AG09309 (cell line): ENCODE data around the gene KRTAP4-4.
"Not testable (repeated sequence)": the region's sequence is repeated elsewhere in the genome, so short reads cannot be mapped to it uniquely, and the experiment has no call there.

Source experiments
- DNase-seq: peaks from one replicate; pipeline ENCODE4 v3.0.0-alpha.2; 2010; ENCODE audit warnings: low read depth
- H3K4me3 ChIP-seq: 2 replicates; pipeline ENCODE4 v1.5.1; 2011; ENCODE audit warnings: mild to moderate bottlenecking, low read depth, low read length, moderate library complexity; ENCODE audit not compliant: control insufficient read depth
- TF ChIP-seq, protein P1 (sequence below): IDR thresholded peaks from 2 replicates; pipeline ENCODE4 v1.5.1; 2011; ENCODE audit warnings: mild to moderate bottlenecking, low read depth, low read length, inconsistent platforms; ENCODE audit not compliant: insufficient read depth, control insufficient read depth; ENCODE audit errors: missing control alignments

Gene KRTAP4-4

DNA sequence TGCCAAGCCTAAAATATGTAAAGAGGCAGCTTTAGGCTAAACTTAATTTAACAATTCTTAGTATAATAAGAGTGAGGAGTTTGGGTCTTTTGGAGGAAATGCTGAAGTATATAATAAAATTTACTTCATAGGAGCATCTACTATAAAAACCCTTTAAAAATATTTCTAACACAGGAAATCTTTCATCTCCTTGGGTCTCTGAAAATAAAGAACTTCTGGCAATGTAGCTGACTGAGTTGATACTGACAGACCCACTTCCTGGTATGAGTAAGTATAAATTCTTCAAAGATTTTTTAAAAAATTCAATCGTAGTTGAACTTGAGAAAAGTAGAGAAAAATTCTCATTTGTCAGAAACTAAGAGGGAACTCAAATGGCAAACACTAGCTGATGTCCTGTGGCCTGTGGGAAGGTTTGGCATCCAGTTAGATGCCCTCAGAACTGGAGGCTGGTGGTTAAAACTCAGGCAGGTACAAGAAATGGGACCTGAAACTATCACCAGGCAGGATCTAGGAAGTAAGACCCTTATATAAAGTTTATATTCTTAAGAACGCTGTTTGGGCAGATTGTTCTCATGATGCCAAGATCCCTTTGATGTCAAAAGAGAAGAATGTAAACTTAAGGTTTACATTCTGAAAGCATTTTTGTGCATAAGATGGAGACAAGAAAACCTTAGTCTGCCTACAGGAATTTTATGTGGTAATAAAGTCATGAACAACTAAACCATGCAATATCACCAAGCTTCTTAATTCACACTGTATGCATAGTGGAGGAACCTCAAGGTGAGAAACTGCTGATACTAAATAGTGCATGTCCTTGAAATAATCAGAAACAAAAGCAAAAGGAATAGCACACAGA is 26.4 kb downstream of the KRTAP4-4 start:
- no peak for DNase-seq
- no peak overlapping the region for H3K4me3 ChIP-seq
- TF ChIP-seq, protein P1, sequence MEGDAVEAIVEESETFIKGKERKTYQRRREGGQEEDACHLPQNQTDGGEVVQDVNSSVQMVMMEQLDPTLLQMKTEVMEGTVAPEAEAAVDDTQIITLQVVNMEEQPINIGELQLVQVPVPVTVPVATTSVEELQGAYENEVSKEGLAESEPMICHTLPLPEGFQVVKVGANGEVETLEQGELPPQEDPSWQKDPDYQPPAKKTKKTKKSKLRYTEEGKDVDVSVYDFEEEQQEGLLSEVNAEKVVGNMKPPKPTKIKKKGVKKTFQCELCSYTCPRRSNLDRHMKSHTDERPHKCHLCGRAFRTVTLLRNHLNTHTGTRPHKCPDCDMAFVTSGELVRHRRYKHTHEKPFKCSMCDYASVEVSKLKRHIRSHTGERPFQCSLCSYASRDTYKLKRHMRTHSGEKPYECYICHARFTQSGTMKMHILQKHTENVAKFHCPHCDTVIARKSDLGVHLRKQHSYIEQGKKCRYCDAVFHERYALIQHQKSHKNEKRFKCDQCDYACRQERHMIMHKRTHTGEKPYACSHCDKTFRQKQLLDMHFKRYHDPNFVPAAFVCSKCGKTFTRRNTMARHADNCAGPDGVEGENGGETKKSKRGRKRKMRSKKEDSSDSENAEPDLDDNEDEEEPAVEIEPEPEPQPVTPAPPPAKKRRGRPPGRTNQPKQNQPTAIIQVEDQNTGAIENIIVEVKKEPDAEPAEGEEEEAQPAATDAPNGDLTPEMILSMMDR = no peak

DNA sequence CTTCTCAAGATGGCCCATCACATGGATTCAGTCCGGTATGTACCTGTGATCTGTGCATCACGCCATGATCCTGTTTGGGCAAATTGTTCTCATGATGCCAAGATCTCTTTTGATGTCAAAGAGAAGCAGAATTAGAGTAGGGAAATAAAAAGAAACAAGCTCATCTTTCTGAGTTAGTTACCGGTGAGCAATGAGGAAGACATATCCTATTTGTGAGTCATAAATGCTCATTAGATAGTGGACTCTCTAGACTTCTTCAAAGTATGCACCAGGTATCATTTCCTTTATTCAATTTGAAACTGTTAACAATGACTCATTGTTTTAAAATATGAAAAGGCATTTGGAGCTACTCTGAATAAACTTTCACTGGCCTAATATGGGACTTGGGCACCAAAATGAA is 28.6 kb downstream of the KRTAP4-4 start:
- TF ChIP-seq, protein P1 = no peak
- H3K4me3 ChIP-seq = no peak overlapping the region
- DNase-seq = no peak

DNA sequence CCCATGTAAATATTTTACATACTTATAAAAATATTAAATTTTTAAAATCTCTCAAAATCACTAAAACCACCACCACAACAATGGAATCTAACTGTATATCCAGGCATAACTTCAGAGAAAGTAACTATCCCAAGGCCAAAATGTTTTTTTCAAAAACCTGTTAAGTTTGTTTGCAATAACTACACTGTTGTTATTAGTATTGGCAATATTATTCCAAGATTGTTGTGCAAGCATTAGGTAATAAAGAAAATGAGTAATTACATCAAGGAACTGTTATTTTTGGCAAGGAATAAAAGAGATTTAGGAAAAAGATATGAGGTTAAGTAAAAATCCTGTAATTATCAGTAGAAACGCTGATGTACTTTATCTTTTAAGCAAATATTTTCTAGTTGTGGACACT is 33.2 kb downstream of the KRTAP4-4 start:
- TF ChIP-seq, protein P1 = no peak
- no peak overlapping the region for H3K4me3 ChIP-seq
- DNase-seq = no peak

DNA sequence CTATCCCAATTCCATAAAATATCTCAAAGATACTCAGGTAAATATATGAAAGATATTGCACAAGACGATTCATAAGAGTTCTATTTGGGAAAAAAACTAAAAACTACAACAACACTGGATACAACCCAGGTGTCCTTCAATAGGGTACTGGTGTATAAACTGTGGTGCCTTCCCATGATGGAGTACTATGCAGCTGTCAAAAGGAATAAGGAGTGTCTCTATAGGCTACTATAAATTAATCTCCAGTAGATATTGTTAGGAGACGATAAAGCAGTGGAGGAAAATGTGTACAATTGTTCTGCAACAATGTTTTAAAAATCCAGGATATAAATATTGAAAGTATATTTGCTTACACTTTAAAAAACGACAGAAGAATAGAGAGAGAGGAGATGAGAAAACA is 34.1 kb downstream of the KRTAP4-4 start:
- DNase-seq = no peak
- H3K4me3 ChIP-seq = no peak overlapping the region
- TF ChIP-seq, protein P1 = no peak

DNA sequence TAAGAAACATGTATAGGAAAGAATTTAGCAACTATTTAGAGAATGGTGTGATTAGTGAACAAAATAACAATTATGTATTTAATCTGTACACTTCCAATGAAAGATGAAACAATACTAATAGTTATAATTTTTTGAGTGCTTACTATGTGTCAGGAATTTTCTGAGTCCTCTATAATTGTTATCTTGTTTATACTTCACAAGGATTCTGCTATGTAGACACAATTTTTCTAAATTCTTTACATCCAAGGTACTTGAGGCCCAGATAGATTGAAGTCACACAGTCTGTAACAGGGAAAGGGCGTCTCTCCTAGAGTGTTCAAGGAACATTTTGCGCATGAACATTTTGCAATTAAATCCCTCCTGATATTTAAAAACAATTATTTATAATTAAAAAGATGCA is 35.5 kb downstream of the KRTAP4-4 start:
- DNase-seq = no peak
- no peak overlapping the region for H3K4me3 ChIP-seq
- TF ChIP-seq, protein P1 = no peak

DNA sequence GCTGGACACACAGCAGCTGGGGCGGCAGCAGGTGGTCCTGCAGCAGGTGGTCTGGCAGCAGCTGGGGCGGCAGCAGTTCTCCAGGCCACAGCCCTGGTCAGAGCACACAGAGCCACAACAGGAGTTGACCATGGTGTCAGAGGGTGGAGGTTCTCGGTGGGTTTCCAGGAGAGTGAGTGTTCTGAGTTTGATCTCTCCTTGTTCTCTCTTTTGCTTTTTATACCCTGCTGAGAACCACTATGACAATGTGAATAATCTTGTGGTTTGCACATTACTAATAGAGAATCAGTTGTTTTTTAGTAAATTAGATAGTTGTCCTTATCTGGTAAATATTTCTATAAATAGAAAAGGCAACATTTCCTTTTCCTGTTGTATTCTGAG is 36.6 kb downstream of the KRTAP4-4 start, which contains the start of gene KRTAP4-12:
Gene KRTAP4-12 (minus strand): TSS at position 192 of the 381 bp plus-strand sequence. CDS start 60 bp downstream, at position 132.
- not testable (repeated sequence) for H3K4me3 ChIP-seq, DNase-seq

DNA sequence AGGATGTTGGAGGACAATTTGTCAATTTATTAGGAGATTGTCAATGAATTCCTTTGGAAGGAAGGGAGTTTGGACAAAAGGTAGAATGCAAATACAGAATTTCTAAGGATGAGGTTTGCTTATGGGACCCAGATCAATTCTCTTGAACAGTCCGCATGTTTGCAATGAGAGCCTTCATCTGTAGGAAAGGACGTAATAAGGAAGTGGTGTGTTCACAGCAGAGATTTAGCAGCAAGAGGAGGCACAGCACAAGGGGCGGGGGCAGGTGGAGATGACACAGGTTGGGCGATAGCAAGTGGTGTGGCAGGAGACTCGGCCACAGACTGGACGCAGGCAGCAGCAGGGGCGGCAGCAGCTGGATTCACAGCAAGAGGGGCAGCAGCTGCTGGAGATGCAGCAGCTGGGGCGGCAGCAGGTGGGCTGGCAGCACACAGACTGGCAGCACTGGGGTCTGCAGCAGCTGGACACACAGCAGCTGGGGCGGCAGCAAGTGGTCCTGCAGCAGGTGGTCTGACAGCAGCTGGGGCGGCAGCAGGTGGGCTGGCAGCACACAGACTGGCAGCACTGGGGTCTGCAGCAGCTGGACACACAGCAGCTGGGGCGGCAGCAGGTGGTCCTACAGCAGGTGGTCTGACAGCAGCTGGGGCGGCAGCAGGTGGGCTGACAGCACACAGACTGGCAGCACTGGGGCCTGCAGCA is 37.1 kb downstream of the KRTAP4-4 start:
- not testable (repeated sequence) for H3K4me3 ChIP-seq, DNase-seq
